Esophagus mucosa (tissue), 1 donor: Measurements from ENCODE around the gene TCF25. TPM values are rescaled to one million over a fixed set of nuclear protein-coding genes. Genes with fewer than 3 reads are reported as not detected.
"Not testable (repeated sequence)": the region's sequence is repeated elsewhere in the genome, so short reads cannot be mapped to it uniquely, and the experiment has no call there.

Source experiments
- ATAC-seq: fragments of 200-7000 bp; cut with Tn5 transposase; one replicate; pipeline ENCODE4 v1.9.1; 2020
- total RNA-seq: library from RNA; stranded (reverse); gene quantifications from one replicate; pipeline ENCODE4 v1.2.4, GENCODE V29; 2023
- donor health status: DM: yes; HTN: yes; CAD: no.

TCF25 gene
- total RNA-seq, 1 donor from 2014 or later = 99.2 TPM

- peak; percentile 40 for ATAC-seq
Measured at GRCh38 chr16:89905511-89906139, 32.2 kb downstream of the TCF25 start.

- ATAC-seq = no peak
Measured at GRCh38 chr16:89906140-89907025, 33.0 kb downstream of the TCF25 start.

GRCh38 chr16:89907055-89907814, 33.8 kb downstream of the TCF25 start:
- no peak for ATAC-seq

GRCh38 chr16:89908236-89908635, 34.8 kb downstream of the TCF25 start:
- no peak for ATAC-seq

GRCh38 chr16:89909777-89910716, 36.7 kb downstream of the TCF25 start:
- ATAC-seq = peak; percentile 85

- peak; percentile 2 for ATAC-seq
Measured at GRCh38 chr16:89910717-89911354, 37.4 kb downstream of the TCF25 start.

GRCh38 chr16:89911375-89911774, 38.0 kb downstream of the TCF25 start:
- ATAC-seq = no peak

- ATAC-seq = no peak
Measured at GRCh38 chr16:89912143-89912542, 38.8 kb downstream of the TCF25 start.

- ATAC-seq = no peak
Measured at GRCh38 chr16:89912627-89913026, 39.2 kb downstream of the TCF25 start.

- no peak for ATAC-seq
Measured at GRCh38 chr16:89913408-89914387, 40.3 kb downstream of the TCF25 start.

- ATAC-seq = not testable (repeated sequence)
Measured at GRCh38 chr16:89914642-89915285, 41.4 kb downstream of the TCF25 start.

GRCh38 chr16:89915303-89916232, 42.2 kb downstream of the TCF25 start:
- ATAC-seq = no peak

GRCh38 chr16:89917773-89918452, 44.5 kb downstream of the TCF25 start:
- ATAC-seq = peak; percentile 64

GRCh38 chr16:89918453-89919347, 45.3 kb downstream of the TCF25 start, which contains the start of gene MC1R:
Gene MC1R, plus strand, starts transcription at chr16:89918862. Its CDS starts 397 bp downstream, at chr16:89919259.
- ATAC-seq = peak; percentile 0

GRCh38 chr16:89919535-89920406, 46.4 kb downstream of the TCF25 start:
- no peak for ATAC-seq

- no peak for ATAC-seq
Measured at GRCh38 chr16:89920723-89921122, 47.3 kb downstream of the TCF25 start.
